AG04450 (cell line): Measurements from ENCODE around the gene TANK. TPM values are rescaled to one million over a fixed set of nuclear protein-coding genes. Genes with fewer than 3 reads are reported as not detected.

Experiments used
- CTCF ChIA-PET: fragments of 300-600, 350-600 bp; formaldehyde crosslinking; extraction: SDS; loops from one replicate; lab custom pipeline; 2022; ENCODE audit warnings: antibody characterized with exemption, inconsistent platforms; lab: Charles Lee
- POLR2A ChIA-PET: fragments of 350-600 bp; formaldehyde crosslinking; extraction: SDS; loops from one replicate; lab custom pipeline; 2021; ENCODE audit warnings: antibody characterized with exemption, inconsistent platforms; lab: Yijun Ruan, JAX
- DNase-seq: peaks from one replicate; pipeline ENCODE4 v3.0.0-alpha.2; 2011; ENCODE audit warnings: low read depth, low spot score
- H3K27ac ChIP-seq: one replicate; pipeline ENCODE4 v1.5.1; 2012; ENCODE audit warnings: low read depth, low read length, control low read depth
- H3K27me3 ChIP-seq: one replicate; pipeline ENCODE4 v1.6.0; 2012; ENCODE audit warnings: low read length; ENCODE audit not compliant: control insufficient read depth, insufficient read depth
- H3K4me3 ChIP-seq: 2 replicates; pipeline ENCODE4 v1.5.1; 2011; ENCODE audit warnings: mild to moderate bottlenecking, low read depth, low read length, control low read depth
- H3K9me3 ChIP-seq: 2 replicates; pipeline ENCODE4 v1.5.1; 2012; ENCODE audit warnings: low read length; ENCODE audit not compliant: control insufficient read depth, insufficient read depth
- CTCF ChIP-seq: IDR thresholded peaks from 2 replicates; pipeline ENCODE4 v1.5.1; 2011; ENCODE audit warnings: low read depth, low read length, control low read depth, inconsistent platforms
- polyA plus RNA-seq: library from polyadenylated mRNA; depleted of rRNA; stranded (reverse); fragments of >200 nt; gene quantifications from 2 replicates; pipeline ENCODE4 v1.2.3, GENCODE V29; 2011

TANK gene
- polyA plus RNA-seq, 1 experiment, result 56.6 TPM

- ChIA-PET CTCF (interaction anchor here (2.0 kb wide), 1 partner anchor 52 kb away, joined by 9 read pairs; no protein-coding TSS in a partner anchor), POLR2A (interaction anchor here (0.7 kb wide), 1 partner anchor 1617 kb away, joined by 3 read pairs; no protein-coding TSS in a partner anchor)
- Histone ChIP-seq H3K9me3 (no peaks in the 10 kb centered on the region), H3K4me3 (no peak overlapping the region), H3K27me3 (peaks cover 5% of the 10 kb centered on the region), H3K27ac (peak overlapping the region; percentile 39)
- DNase-seq, result no peak
- no peak for TF ChIP-seq CTCF
Observed at GRCh38 chr2:161115205-161115604, 45.0 kb upstream of the TANK start.

GRCh38 chr2:161115605-161116380 is 44.4 kb upstream of the TANK start:
- CTCF ChIA-PET, result interaction anchor here (0.6 to 2.0 kb wide), 3 partner anchors 11 to 158 kb away, joined by 3 to 9 read pairs (median 3); no protein-coding TSS in a partner anchor
- DNase-seq, result no peak
- peaks cover 5% of the 10 kb centered on the region for H3K27me3 ChIP-seq
- H3K27ac ChIP-seq, result no peak overlapping the region
- TF ChIP-seq CTCF, result no peak
- POLR2A ChIA-PET, result no interaction called here
- no peak overlapping the region for H3K4me3 ChIP-seq
- H3K9me3 ChIP-seq, result no peaks in the 10 kb centered on the region

GRCh38 chr2:161116509-161116908 is 43.7 kb upstream of the TANK start:
- no peak for DNase-seq
- Histone ChIP-seq H3K27me3 (peaks cover 2% of the 10 kb centered on the region), H3K4me3 (no peak overlapping the region), H3K27ac (no peak overlapping the region), H3K9me3 (no peaks in the 10 kb centered on the region)
- TF ChIP-seq CTCF, result no peak
- ChIA-PET CTCF (interaction anchor here (0.6 to 2.0 kb wide), 3 partner anchors 11 to 157 kb away, joined by 3 to 9 read pairs (median 3); no protein-coding TSS in a partner anchor), POLR2A (no interaction called here)

- no peak for TF ChIP-seq CTCF
- H3K27me3 ChIP-seq, result peaks cover 2% of the 10 kb centered on the region
- H3K27ac ChIP-seq, result no peak overlapping the region
- POLR2A ChIA-PET, result no interaction called here
- DNase-seq, result no peak
- H3K4me3 ChIP-seq, result no peak overlapping the region
- no peaks in the 10 kb centered on the region for H3K9me3 ChIP-seq
- CTCF ChIA-PET, result interaction anchor here (2.0 kb wide), 1 partner anchor 54 kb away, joined by 9 read pairs; no protein-coding TSS in a partner anchor
Observed at GRCh38 chr2:161117506-161117905, 42.7 kb upstream of the TANK start.

- no peak for TF ChIP-seq CTCF
- no peak overlapping the region for H3K4me3 ChIP-seq
- ChIA-PET POLR2A (no interaction called here), CTCF (interaction anchor here (1.4 kb wide), 1 partner anchor 55 kb away, joined by 7 read pairs; no protein-coding TSS in a partner anchor)
- no peak overlapping the region for H3K27ac ChIP-seq
- H3K27me3 ChIP-seq, result peaks cover 2% of the 10 kb centered on the region
- DNase-seq, result no peak
- H3K9me3 ChIP-seq, result no peaks in the 10 kb centered on the region
Observed at GRCh38 chr2:161118722-161119121, 41.5 kb upstream of the TANK start.
